ENCODE data around the gene PAEP.

DNA sequence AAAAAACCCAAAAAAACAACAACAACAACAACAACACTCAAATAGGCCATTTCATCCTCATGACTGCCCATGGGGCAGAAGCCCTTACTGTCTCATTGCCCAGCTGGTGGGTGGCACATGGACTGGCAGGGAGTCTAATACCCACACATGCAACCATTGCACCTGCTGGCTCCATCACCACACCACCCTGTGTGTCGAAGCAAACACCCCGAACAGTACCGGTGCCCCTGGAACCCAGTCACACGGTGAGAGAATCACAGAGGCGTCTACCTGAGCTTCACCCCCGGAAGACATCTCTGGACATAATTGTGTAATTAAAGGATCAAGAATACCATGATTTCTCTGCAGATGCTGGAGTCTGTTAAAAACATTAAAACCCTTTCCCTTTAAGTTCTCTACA lies 6.5 kb downstream of the PAEP start:
- TF ChIP-seq, protein P1, sequence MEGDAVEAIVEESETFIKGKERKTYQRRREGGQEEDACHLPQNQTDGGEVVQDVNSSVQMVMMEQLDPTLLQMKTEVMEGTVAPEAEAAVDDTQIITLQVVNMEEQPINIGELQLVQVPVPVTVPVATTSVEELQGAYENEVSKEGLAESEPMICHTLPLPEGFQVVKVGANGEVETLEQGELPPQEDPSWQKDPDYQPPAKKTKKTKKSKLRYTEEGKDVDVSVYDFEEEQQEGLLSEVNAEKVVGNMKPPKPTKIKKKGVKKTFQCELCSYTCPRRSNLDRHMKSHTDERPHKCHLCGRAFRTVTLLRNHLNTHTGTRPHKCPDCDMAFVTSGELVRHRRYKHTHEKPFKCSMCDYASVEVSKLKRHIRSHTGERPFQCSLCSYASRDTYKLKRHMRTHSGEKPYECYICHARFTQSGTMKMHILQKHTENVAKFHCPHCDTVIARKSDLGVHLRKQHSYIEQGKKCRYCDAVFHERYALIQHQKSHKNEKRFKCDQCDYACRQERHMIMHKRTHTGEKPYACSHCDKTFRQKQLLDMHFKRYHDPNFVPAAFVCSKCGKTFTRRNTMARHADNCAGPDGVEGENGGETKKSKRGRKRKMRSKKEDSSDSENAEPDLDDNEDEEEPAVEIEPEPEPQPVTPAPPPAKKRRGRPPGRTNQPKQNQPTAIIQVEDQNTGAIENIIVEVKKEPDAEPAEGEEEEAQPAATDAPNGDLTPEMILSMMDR (IDR thresholded peaks at IDR 0.05; ENCODE audit: insufficient read depth, low read length): no peak
- TF ChIP-seq POLR2AphosphoS5 (IDR thresholded peaks at IDR 0.05; ENCODE audit: low read depth) (no peak), GABPA (IDR thresholded peaks at IDR 0.05; ENCODE audit: low read depth) (no peak)

Data from HL-60 (cell line).